GM12872 (cell line): Measurements from ENCODE around the gene DFFA.

Experiments
- CTCF ChIP-seq: IDR thresholded peaks from 3 replicates; pipeline ENCODE4 v1.5.1; 2011; ENCODE audit warnings: low read depth, mild to moderate bottlenecking, low read length, moderate library complexity; ENCODE audit not compliant: insufficient read depth

DFFA gene

GRCh38 chr1:10515976-10516750, 43.8 kb upstream of the DFFA start:
- TF ChIP-seq CTCF = no peak

GRCh38 chr1:10515301-10515975, 43.1 kb upstream of the DFFA start:
- no peak for TF ChIP-seq CTCF

- TF ChIP-seq CTCF = peak; percentile 47
Observed at GRCh38 chr1:10514490-10515235, 42.3 kb upstream of the DFFA start.

- TF ChIP-seq CTCF = no peak
Observed at GRCh38 chr1:10513199-10513598, 40.9 kb upstream of the DFFA start.

- TF ChIP-seq CTCF = no peak
Observed at GRCh38 chr1:10511494-10511885, 39.2 kb upstream of the DFFA start.

- TF ChIP-seq CTCF = no peak
Observed at GRCh38 chr1:10510520-10511493, 38.5 kb upstream of the DFFA start.
